ENCODE results near the gene OR7G1.
A peak's percentile ranks its signal among the peaks of the same experiment; 100 is the strongest.

Gene OR7G1, protein sequence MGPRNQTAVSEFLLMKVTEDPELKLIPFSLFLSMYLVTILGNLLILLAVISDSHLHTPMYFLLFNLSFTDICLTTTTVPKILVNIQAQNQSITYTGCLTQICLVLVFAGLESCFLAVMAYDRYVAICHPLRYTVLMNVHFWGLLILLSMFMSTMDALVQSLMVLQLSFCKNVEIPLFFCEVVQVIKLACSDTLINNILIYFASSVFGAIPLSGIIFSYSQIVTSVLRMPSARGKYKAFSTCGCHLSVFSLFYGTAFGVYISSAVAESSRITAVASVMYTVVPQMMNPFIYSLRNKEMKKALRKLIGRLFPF

DNA sequence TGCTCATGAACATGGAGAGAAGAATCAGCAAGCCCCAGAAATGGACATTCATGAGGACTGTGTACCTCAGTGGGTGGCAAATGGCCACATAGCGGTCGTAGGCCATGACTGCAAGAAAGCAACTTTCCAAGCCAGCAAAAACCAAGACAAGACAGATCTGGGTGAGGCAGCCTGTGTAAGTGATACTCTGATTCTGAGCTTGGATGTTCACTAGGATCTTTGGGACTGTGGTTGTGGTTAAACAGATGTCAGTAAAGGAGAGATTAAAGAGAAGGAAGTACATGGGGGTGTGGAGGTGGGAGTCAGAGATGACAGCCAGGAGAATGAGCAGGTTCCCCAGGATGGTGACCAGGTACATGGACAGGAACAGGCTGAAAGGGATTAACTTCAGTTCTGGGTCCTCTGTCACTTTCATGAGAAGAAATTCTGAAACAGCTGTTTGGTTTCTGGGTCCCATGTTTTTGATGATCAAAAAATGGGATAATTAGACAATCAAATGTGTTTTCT lies at the start of gene OR7G1:
Gene OR7G1 (minus strand): TSS at position 457 of the 507 bp plus-strand sequence. CDS start 0 bp downstream, at position 457.
- DNase-seq, result no peak

- DNase-seq, result no peak
Measured at GRCh38 chr19:9165261-9165660, 49.7 kb upstream of the OR7G1 start.

DNA sequence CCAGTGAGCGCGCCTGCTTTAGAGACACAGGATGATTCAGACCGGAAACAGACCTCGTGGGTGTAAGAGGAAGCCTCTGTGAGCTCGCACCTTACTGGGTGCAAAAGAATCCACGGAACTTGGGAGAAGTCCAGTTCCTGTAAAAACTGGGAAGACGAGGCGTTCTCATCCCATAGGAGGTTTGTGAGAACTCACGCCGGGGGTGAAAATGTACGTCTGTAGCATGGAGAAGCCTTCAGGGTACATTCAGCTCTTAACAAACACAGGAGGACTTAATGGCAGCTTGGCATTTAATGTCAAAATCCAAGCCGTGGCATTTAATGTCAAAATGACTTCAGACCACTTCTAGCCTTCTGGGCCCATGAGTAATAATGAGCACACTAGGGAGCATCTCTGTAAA lies 45.9 kb upstream of the OR7G1 start:
- no peak for DNase-seq

GRCh38 chr19:9159891-9160290 lies 44.3 kb upstream of the OR7G1 start:
- no peak for DNase-seq

DNA sequence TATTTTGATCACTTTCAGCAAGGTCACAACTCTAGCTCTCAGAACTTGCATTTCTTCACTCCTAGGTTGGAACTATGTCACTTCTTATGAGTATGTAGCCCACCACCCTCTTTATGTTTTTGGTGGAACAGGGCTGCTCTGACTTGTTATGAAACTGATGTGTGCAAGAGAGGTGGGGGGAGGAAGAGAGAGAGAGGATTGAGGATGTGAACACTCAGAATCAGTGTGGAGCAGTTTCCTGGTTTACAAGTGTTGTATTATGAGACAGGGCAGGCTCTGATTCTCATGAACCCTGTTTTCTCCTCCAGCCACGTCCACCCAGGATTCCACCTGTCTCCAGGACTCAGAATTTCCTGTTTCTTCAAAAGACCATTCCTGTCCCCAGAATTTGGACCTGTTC lies 40.7 kb upstream of the OR7G1 start:
- no peak for DNase-seq

DNA sequence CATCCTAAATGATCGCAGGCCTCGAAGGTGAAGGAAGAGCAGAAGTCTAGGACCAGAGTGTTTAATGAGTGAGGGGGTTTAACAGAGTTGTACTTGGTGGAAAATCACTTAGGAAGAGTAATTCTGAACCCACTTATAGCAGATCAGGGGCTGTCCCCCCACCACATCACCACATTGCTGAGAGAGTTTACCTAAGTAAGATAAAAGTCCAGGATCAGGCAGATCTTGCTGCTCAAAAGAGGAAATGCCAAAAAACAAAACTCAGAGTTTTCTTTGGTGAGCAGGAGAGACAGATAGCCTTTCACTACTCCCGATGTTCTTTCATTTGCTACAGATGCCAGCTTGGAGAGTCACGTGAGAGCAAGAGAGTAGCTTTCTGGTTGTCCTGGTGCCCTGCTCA lies 40.0 kb upstream of the OR7G1 start:
- DNase-seq, result no peak

DNA sequence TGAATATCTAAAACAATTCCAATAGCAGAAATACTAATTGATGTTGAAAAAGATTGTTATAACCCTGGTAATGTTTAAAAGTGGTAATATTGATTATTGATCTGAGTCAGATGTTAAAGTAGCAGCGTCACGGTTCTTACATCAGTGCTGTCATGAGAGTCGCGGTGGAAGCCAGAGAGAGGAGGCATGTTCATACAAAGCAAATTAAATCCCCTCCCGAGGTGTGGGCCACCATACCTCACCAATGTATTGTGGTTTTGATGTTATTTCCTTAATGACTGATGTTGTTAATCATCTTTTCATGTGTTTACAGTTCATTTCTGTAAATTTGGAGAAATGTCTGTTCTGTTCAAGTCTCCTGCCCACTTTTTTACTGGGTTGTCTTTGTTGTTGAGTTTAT lies 35.8 kb upstream of the OR7G1 start:
- no peak for DNase-seq

GRCh38 chr19:9150650-9151049 lies 35.1 kb upstream of the OR7G1 start:
- no peak for DNase-seq

GRCh38 chr19:9149997-9150396 lies 34.4 kb upstream of the OR7G1 start:
- DNase-seq, result no peak

- no peak for DNase-seq
Measured at GRCh38 chr19:9148697-9149096, 33.1 kb upstream of the OR7G1 start.

DNA sequence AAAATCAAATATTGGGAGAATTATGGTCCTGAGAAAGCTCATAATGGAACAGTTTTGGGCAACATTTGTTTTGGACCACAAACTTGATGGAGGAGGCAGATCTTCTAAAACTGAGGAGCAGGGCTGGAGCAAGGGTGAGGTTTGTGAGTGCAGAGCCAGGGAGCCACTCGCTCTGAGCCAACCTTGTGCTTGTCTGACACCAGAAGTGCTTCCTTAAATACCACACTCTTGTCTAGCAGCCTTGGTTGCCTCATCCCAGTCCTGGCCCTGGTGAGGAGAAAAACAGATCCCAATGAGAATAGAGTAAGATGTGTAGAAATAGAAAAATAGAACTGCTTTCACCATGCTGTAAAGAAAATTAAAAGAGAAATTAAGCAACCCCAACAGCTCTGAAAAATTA lies 31.3 kb upstream of the OR7G1 start:
- no peak for DNase-seq

DNA sequence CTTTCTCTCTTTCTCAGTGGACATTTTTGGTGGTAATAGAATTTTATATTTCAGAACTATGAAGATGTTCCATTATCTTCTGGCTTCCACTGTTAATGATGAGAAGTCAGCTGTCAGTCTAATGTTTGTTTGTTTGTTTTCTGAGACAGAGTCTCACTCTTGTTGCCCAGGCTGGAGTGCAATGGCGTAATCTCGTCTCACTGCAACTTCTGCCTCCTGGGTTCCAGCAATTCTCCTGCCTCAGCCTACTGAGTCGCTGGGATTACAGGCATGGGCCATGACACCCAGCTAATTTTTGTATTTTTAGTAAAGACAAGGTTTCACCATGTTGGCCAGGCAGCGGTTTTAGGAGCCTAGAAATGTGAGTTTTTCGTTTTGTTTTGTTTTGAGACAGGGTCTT lies 29.4 kb upstream of the OR7G1 start:
- DNase-seq, result no peak

GRCh38 chr19:9140159-9140874 lies 24.8 kb upstream of the OR7G1 start, which contains the start of gene ZNF317:
Gene ZNF317, plus strand, starts transcription at chr19:9140397. Its CDS starts 15,620 bp downstream, at chr19:9156017.
- peak; percentile 82 for DNase-seq

DNA sequence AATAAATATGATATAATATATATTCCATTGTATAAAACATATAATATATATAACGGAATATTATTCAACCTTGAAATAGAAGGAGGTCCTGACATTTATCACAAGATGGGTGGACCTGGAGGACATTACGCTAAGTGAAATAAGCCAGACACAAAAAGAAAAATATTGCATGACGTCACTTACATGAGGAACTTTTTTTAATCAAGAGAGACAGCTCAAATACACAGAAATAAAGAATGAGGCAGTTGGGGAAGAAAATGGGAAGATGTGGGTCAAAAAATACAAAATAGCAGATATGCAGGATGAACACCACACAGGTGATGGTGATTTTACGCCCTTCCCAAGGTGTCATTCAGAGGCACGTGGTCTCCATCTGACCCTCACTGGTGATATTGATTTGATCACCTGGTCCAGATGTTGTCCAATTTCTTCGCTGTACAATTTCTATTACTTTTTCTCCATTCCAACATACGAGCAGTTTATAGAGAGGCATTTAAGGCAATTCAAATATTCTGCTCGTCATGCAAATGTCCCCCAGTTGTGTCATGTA lies 24.1 kb upstream of the OR7G1 start:
- no peak for DNase-seq

- DNase-seq, result no peak
Measured at GRCh38 chr19:9132422-9132821, 16.9 kb upstream of the OR7G1 start.

DNA sequence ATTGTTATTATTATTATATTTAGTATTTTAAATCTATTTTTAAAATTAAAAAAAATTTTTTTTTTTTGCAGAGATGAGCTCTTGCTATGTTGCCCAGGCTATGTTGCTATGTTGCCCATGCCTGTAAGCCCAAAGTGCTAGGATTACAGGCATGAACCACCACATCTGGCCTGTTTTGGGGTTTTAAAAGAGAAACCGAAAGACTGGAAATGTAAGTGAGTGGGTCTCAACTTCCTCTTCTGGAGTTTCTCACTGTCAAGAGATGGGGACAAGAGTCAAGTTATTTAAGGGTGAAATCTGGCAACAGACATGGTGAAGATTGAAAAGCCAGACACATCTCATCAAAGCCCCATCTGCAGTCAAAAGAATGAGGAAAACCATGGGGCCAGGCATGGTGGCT lies 15.4 kb upstream of the OR7G1 start:
- no peak for DNase-seq

DNA sequence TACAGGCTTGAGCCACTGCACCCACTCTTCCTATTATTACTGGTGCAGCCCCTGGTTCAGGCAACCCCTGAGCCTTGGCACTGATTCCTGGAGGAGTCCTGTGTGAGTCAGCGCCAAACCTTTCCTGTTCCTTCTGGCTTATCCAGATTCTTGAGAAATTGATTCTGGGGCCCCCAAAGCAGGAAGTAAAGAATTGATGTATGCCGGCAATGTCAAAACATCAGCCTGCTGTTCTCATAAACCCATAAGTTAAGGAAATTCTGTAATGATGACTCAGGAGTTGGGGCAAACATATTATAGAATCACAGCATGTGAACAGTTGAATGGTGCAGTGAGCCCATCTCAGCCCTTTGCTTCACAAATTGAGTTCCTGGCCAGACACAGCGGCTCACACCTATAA lies 12.6 kb upstream of the OR7G1 start:
- DNase-seq, result no peak

- DNase-seq, result no peak
Measured at GRCh38 chr19:9126900-9127405, 11.4 kb upstream of the OR7G1 start, which contains the start of gene OR7G3. Gene OR7G3, minus strand, starts transcription at chr19:9126950. Its CDS starts 0 bp downstream, at chr19:9126950.

DNA sequence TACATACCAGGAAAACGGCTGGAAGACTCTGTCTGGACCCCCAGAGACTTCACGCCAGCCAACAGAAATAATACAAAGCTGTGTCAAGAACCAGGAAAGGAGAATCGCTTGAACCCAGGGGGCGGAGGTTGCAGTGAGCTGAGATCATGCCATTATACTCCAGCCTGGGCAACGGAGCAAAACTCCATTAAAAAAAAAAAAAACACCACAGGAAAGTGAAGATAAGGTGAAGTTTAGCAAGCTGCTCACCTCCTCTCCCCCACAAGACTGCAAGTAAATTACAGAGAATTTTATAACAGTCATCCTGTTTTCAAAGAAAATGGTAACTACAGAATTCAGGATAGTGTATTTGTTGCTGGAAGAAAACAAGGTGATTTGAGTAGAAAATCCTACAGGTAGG lies 984 bp upstream of the OR7G1 start:
- DNase-seq, result no peak

- no peak for DNase-seq
Measured at GRCh38 chr19:9109959-9110358, 5.6 kb downstream of the OR7G1 start.

- no peak for DNase-seq
Measured at GRCh38 chr19:9107375-9107774, 8.2 kb downstream of the OR7G1 start, which contains the start of gene OR7G2. Gene OR7G2, minus strand, starts transcription at chr19:9107475. Its CDS starts 4,232 bp downstream, at chr19:9103243.

GRCh38 chr19:9086761-9087160 lies 28.8 kb downstream of the OR7G1 start, which contains the start of gene OR1M1:
Gene OR1M1, plus strand, starts transcription at chr19:9087061. Its CDS starts 6,184 bp downstream, at chr19:9093245.
- DNase-seq, result no peak

DNA sequence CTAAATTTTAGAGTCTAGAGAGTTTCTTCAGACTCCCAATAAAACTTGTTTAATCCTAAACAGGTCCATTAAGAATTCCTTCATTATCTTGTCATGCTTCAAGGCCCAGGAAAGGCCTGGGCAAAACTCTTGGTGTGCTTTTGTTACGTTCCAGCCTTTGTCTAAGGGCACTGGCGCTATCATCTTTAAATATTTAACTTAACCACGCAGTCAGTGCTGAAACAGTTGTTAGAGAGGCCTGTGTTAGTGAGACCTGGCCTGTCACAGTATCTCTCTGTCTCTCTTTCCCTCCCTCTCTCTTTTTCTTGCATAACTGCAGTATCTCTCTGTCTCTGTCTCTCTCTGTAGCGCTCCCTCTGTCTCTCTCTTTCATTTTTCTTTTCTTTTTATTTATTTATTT lies 36.9 kb downstream of the OR7G1 start:
- no peak for DNase-seq
